WTC11 (cell line): ENCODE results near the gene NEK3. TPM values are rescaled to one million over a fixed set of nuclear protein-coding genes. Genes with fewer than 3 reads are reported as not detected.
"Not testable (repeated sequence)": the region's sequence is repeated elsewhere in the genome, so short reads cannot be mapped to it uniquely, and the experiment has no call there.

ENCODE experiments used
- ATAC-seq: fragments of 200-7000 bp; cut with Tn5 transposase; 2 replicates; pipeline ENCODE4 v1.10.0; 2021; ENCODE audit warnings: mild to moderate bottlenecking, moderate library complexity
- CTCF ChIA-PET: fragments of 300-600 bp; sonication (Branson Sonifier 250); formaldehyde crosslinking; loops from one replicate; lab custom pipeline; 2021; ENCODE audit warnings: antibody characterized with exemption; lab: Charles Lee
- POLR2A ChIA-PET: fragments of 350-600 bp; sonication (Branson Sonifier 250); formaldehyde crosslinking; loops from one replicate; lab custom pipeline; 2021; ENCODE audit warnings: antibody characterized with exemption; lab: Charles Lee
- DNase-seq: peaks from one replicate; pipeline ENCODE4 v3.0.0; 2021; ENCODE audit warnings: low spot score
- H3K27ac Mint-ChIP-seq: 2 replicates; pipeline ENCODE4 v1.8.0; 2021; ENCODE audit warnings: mixed read lengths
- H3K27me3 Mint-ChIP-seq: 2 replicates; pipeline ENCODE4 v1.8.0; 2021; ENCODE audit warnings: low read depth, mild to moderate bottlenecking, moderate library complexity, mixed read lengths
- H3K36me3 Mint-ChIP-seq: 2 replicates; pipeline ENCODE4 v1.8.0; 2021; ENCODE audit warnings: mixed read lengths
- H3K4me1 Mint-ChIP-seq: 2 replicates; pipeline ENCODE4 v1.8.0; 2022; ENCODE audit warnings: mixed read lengths
- H3K4me3 Mint-ChIP-seq: 2 replicates; pipeline ENCODE4 v1.8.0; 2021; ENCODE audit warnings: mild to moderate bottlenecking, moderate library complexity, mixed read lengths
- H3K9me3 Mint-ChIP-seq: 2 replicates; pipeline ENCODE4 v1.8.0; 2021; ENCODE audit warnings: mixed read lengths
- EMX1 ChIP-seq: fragments of 250-450 bp; sonication (Bioruptor Pico); IDR thresholded peaks from 2 replicates; pipeline ENCODE4 v1.8.0; 2021; ENCODE audit warnings: mild to moderate bottlenecking
- ESRRA ChIP-seq: sonication (generic); formaldehyde crosslinking; IDR thresholded peaks from 2 replicates; pipeline ENCODE4 v1.8.1; 2022; ENCODE audit warnings: mild to moderate bottlenecking, missing genetic modification reagents, borderline replicate concordance
- ETV6 ChIP-seq: sonication (generic); formaldehyde crosslinking; IDR thresholded peaks from 2 replicates; pipeline ENCODE4 v1.8.1; 2022; ENCODE audit warnings: mild to moderate bottlenecking, missing genetic modification reagents
- IRF2 ChIP-seq: sonication (generic); formaldehyde crosslinking; IDR thresholded peaks from 2 replicates; pipeline ENCODE4 v1.8.0; 2022; ENCODE audit warnings: low read depth, missing genetic modification reagents, borderline replicate concordance
- NFYB ChIP-seq: sonication (generic); formaldehyde crosslinking; conservative IDR thresholded peaks from 2 replicates; pipeline ENCODE4 v1.8.0; 2022; ENCODE audit warnings: low read depth, missing genetic modification reagents
- ZNF138 ChIP-seq: sonication (generic); formaldehyde crosslinking; conservative IDR thresholded peaks from 2 replicates; pipeline ENCODE4 v1.8.1; 2022; ENCODE audit warnings: mild to moderate bottlenecking, moderate library complexity, missing genetic modification reagents
- ZNF263 ChIP-seq: sonication (generic); formaldehyde crosslinking; IDR thresholded peaks from 2 replicates; pipeline ENCODE4 v1.8.1; 2022; ENCODE audit warnings: low read depth, mild to moderate bottlenecking, moderate library complexity, missing genetic modification reagents
- ZNF317 ChIP-seq: sonication (generic); formaldehyde crosslinking; IDR thresholded peaks from 2 replicates; pipeline ENCODE4 v1.8.1; 2023; ENCODE audit warnings: low read depth, mild to moderate bottlenecking, moderate library complexity, missing genetic modification reagents, borderline replicate concordance
- ZNF416 ChIP-seq: fragments of 250-450 bp; sonication (Bioruptor Pico); IDR thresholded peaks from 2 replicates; pipeline ENCODE4 v1.9.0; 2021; ENCODE audit warnings: mild to moderate bottlenecking, inconsistent platforms
- ZNF671 ChIP-seq: fragments of 250-450 bp; sonication (Bioruptor Pico); IDR thresholded peaks from 2 replicates; pipeline ENCODE4 v1.8.0; 2021; ENCODE audit warnings: mild to moderate bottlenecking
- total RNA-seq: library from RNA; stranded (reverse); gene quantifications from 3 replicates; pipeline ENCODE4 v1.2.3, GENCODE V29; 2021
- TF ChIP-seq, protein P1 (sequence below): sonication (generic); formaldehyde crosslinking; IDR thresholded peaks from 2 replicates; pipeline ENCODE4 v1.8.1; 2023; ENCODE audit warnings: mild to moderate bottlenecking, missing genetic modification reagents
- TF ChIP-seq, protein P2 (sequence below): sonication (generic); formaldehyde crosslinking; conservative IDR thresholded peaks from 2 replicates; pipeline ENCODE4 v1.8.1; 2023; ENCODE audit warnings: mild to moderate bottlenecking, low read depth, missing genetic modification reagents, moderate library complexity
- TF ChIP-seq, protein P3 (sequence below): fragments of 250-450 bp; sonication (Bioruptor Pico); IDR thresholded peaks from 2 replicates; pipeline ENCODE4 v1.9.0; 2021; ENCODE audit warnings: mild to moderate bottlenecking

The NEK3 gene
- total RNA-seq, 1 experiment from 2014 or later = 33.3 TPM

DNA sequence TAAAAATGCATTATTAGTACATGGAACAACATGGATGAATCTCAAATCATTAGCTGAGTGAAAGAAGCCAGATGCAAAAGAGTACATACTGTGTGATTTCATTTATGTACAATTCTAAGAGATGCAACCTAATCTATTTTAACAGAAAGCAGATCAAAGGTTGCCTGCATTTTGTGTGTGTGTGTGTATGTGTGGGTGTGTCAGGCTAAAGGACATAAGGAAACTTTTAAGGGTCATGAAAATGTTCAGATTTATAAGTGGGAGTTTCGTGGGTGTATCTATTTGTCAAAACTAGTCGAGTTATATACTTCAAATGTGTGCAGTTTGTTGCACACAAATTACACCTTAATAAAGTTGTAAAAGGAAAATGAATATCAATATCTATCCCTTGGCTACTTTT is 17.9 kb upstream of the NEK3 start:
- H3K9me3 Mint-ChIP-seq = no peaks in the 10 kb centered on the region
- TF ChIP-seq, protein P1, sequence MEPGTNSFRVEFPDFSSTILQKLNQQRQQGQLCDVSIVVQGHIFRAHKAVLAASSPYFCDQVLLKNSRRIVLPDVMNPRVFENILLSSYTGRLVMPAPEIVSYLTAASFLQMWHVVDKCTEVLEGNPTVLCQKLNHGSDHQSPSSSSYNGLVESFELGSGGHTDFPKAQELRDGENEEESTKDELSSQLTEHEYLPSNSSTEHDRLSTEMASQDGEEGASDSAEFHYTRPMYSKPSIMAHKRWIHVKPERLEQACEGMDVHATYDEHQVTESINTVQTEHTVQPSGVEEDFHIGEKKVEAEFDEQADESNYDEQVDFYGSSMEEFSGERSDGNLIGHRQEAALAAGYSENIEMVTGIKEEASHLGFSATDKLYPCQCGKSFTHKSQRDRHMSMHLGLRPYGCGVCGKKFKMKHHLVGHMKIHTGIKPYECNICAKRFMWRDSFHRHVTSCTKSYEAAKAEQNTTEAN (CRISPR knock-in tag) = no peak
- no peak for TF ChIP-seq NFYB (CRISPR knock-in tag)
- TF ChIP-seq, protein P2, sequence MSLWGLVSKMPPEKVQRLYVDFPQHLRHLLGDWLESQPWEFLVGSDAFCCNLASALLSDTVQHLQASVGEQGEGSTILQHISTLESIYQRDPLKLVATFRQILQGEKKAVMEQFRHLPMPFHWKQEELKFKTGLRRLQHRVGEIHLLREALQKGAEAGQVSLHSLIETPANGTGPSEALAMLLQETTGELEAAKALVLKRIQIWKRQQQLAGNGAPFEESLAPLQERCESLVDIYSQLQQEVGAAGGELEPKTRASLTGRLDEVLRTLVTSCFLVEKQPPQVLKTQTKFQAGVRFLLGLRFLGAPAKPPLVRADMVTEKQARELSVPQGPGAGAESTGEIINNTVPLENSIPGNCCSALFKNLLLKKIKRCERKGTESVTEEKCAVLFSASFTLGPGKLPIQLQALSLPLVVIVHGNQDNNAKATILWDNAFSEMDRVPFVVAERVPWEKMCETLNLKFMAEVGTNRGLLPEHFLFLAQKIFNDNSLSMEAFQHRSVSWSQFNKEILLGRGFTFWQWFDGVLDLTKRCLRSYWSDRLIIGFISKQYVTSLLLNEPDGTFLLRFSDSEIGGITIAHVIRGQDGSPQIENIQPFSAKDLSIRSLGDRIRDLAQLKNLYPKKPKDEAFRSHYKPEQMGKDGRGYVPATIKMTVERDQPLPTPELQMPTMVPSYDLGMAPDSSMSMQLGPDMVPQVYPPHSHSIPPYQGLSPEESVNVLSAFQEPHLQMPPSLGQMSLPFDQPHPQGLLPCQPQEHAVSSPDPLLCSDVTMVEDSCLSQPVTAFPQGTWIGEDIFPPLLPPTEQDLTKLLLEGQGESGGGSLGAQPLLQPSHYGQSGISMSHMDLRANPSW (CRISPR knock-in tag) = no peak
- no peak for TF ChIP-seq IRF2
- TF ChIP-seq ZNF317 (CRISPR knock-in tag) = no peak
- TF ChIP-seq ESRRA = no peak
- TF ChIP-seq, all 79 proteins: peak for 0
- Mint-ChIP-seq H3K4me1 (no peaks in the 10 kb centered on the region), H3K27ac (no peak overlapping the region; the same call in 1 of the 2 replicates), H3K27me3 (no peaks in the 10 kb centered on the region), H3K36me3 (peaks cover 27% of the 10 kb centered on the region), H3K4me3 (no peak overlapping the region)
- ChIA-PET CTCF (interaction anchor here (1.0 kb wide), 1 partner anchor 274 kb away, joined by 3 read pairs; no protein-coding TSS in a partner anchor), POLR2A (no interaction called here)
- no peak for ATAC-seq
- no peak for DNase-seq

DNA sequence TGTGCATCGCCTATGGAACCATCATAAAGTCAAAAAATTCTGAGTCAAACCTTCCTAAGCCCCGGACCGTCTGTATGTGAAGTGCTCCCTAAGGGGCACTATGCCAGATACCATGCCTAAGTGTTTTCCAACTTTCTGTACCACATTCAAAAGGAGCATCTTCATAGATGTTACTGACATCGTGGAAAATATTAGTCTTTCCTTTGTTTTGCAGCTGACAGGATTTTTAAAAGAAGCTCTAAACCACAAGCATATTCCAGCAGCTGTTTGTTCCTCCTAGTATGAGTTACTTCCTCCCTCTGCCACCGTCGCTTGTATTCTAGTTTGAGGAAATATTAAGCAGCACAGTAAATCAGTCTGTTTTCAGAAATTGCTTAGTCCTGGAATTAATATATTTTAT is 14.6 kb upstream of the NEK3 start:
- H3K4me1 Mint-ChIP-seq, CTCF ChIA-PET, POLR2A ChIA-PET, DNase-seq, H3K9me3 Mint-ChIP-seq, H3K27ac Mint-ChIP-seq, ATAC-seq, H3K4me3 Mint-ChIP-seq, H3K27me3 Mint-ChIP-seq: not testable (repeated sequence)
- peaks cover 27% of the 10 kb centered on the region for H3K36me3 Mint-ChIP-seq

DNA sequence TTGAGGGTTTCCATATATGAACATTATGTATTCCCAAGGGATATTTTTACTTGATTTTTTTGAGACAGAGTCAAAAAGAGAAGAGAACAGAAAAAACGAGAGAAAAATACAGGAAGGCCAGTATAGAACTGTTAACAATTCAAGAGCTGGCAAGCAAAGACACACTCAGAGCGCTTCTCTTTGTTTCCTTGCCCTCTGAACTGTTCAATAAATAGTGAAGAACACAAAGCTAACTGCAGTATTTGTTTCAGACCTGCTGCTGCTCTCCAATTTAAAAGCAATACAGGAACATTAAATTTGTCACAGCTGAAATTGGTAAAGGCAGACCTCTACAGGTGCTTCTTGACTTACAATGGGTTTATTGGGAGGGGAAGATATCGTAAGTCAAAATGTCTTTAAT is 14.0 kb upstream of the NEK3 start:
- DNase-seq (no peak), ATAC-seq (no peak)
- Mint-ChIP-seq H3K27ac (no peak overlapping the region), H3K36me3 (peaks cover 32% of the 10 kb centered on the region), H3K9me3 (no peaks in the 10 kb centered on the region), H3K4me1 (no peaks in the 10 kb centered on the region), H3K27me3 (no peaks in the 10 kb centered on the region), H3K4me3 (no peak overlapping the region)
- TF ChIP-seq ZNF138 (CRISPR knock-in tag) (no peak), EMX1 (no peak), ETV6 (CRISPR knock-in tag) (no peak), ZNF416 (no peak), ZNF263 (CRISPR knock-in tag) (no peak), ZNF671 (CRISPR knock-in tag) (no peak)
- TF ChIP-seq, protein P3, sequence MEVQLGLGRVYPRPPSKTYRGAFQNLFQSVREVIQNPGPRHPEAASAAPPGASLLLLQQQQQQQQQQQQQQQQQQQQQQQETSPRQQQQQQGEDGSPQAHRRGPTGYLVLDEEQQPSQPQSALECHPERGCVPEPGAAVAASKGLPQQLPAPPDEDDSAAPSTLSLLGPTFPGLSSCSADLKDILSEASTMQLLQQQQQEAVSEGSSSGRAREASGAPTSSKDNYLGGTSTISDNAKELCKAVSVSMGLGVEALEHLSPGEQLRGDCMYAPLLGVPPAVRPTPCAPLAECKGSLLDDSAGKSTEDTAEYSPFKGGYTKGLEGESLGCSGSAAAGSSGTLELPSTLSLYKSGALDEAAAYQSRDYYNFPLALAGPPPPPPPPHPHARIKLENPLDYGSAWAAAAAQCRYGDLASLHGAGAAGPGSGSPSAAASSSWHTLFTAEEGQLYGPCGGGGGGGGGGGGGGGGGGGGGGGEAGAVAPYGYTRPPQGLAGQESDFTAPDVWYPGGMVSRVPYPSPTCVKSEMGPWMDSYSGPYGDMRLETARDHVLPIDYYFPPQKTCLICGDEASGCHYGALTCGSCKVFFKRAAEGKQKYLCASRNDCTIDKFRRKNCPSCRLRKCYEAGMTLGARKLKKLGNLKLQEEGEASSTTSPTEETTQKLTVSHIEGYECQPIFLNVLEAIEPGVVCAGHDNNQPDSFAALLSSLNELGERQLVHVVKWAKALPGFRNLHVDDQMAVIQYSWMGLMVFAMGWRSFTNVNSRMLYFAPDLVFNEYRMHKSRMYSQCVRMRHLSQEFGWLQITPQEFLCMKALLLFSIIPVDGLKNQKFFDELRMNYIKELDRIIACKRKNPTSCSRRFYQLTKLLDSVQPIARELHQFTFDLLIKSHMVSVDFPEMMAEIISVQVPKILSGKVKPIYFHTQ (CRISPR knock-in tag) = no peak
- CTCF ChIA-PET = no interaction called here
- POLR2A ChIA-PET = no interaction called here

DNA sequence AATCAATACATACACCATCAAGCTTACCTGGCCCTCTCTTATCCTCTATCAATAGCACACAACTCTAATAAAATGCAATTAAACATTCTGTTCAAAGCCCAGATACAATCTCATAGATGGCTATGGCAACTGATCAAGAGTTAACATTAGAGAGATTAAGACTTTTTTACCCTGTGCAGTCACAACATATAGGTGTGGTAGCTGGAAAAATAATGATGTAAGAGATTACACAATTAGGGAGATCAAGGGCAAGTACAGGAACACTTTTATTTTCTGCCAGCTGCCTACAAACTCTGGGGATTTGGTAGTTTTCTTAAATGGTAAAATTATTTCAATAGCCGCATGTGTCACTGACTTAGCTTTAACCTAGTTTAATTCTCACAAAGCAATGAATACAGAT is 12.3 kb upstream of the NEK3 start:
- POLR2A ChIA-PET = interaction anchor here (0.6 kb wide), 1 partner anchor 1794 kb away, joined by 4 read pairs; no protein-coding TSS in a partner anchor
- CTCF ChIA-PET, H3K4me3 Mint-ChIP-seq, H3K27me3 Mint-ChIP-seq, H3K4me1 Mint-ChIP-seq, ATAC-seq, H3K9me3 Mint-ChIP-seq, H3K27ac Mint-ChIP-seq, DNase-seq: not testable (repeated sequence)
- peaks cover 31% of the 10 kb centered on the region for H3K36me3 Mint-ChIP-seq

DNA sequence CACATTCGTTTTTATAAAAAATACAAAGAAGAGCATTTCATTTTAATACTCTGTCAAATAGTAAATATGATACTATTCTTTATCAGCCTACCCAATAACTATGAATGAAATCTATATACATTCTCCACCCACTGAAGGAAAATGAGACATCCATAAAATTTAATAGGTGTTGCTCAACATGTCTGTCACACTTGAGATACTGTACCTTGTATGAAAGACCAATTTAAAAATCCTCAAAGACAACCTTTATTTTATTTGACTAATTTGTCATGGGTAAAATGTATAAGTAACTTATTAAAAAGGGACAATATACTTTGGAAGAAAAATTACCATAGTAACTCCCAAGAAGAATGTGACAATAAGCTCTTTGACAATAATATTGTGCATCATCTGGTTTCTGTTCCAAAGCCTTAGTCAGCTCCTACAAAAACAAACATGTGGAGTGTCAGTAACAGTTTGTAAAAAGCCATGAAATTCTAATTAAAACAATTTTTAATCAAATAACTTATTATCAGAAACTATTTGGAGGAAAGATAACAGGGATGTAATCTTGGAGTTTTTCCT is 11.5 kb upstream of the NEK3 start:
- POLR2A ChIA-PET, H3K4me1 Mint-ChIP-seq, ATAC-seq, H3K4me3 Mint-ChIP-seq, H3K27ac Mint-ChIP-seq, CTCF ChIA-PET, H3K27me3 Mint-ChIP-seq, DNase-seq, H3K9me3 Mint-ChIP-seq: not testable (repeated sequence)
- H3K36me3 Mint-ChIP-seq = peaks cover 31% of the 10 kb centered on the region
